SH-SY5Y (cell line): Measurements from ENCODE around the gene PTCD3.

Source experiments
- GATA2 ChIP-seq: IDR thresholded peaks from 2 replicates; pipeline ENCODE4 v1.6.1; 2011; ENCODE audit warnings: mild to moderate bottlenecking, low read depth, low read length
- GATA3 ChIP-seq: IDR thresholded peaks from 2 replicates; pipeline ENCODE4 v1.6.1; 2011; ENCODE audit warnings: low read depth, mild to moderate bottlenecking, low read length, moderate library complexity

DNA sequence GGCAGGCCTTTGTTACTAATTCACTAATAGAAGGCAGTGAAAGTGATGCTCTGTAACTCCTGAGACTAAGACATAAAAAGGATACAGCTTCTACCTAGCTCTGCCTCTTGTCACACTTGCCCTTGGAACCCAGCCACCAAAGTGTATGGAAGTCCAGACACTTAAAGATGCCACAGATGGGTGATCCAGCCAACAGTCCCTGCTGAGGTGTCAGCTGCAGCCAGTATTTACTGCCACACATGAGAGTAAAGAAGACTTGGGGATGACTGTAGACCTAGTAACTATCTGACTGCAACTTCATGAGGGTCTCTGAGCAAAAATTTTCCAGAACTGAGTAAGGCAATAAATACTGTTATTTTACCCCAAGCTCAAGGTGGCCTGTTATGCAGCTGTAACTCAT, 80.4 kb downstream of the PTCD3 start:
- TF ChIP-seq GATA3 (no peak), GATA2 (no peak)
